Astrocyte (in vitro differentiated cells and primary cell): Measurements from ENCODE around the gene ASXL1. TPM values are rescaled to one million over a fixed set of nuclear protein-coding genes. Genes with fewer than 3 reads are reported as not detected.

Experiments used
- DNase-seq: peaks from one replicate; pipeline ENCODE4 v3.0.0-alpha.2; 2010; ENCODE audit warnings: low read depth
- FAIRE-seq: peaks from 2 replicates; lab custom pipeline; 2011; peaks lifted over from hg19 to GRCh38; lab: Jason Lieb, UNC
- H2AFZ ChIP-seq: 2 replicates; pipeline ENCODE4 v1.6.0; 2012; ENCODE audit warnings: low read depth, low read length, inconsistent platforms
- H3K27ac ChIP-seq: 2 replicates; pipeline ENCODE4 v1.5.1; 2011; ENCODE audit warnings: low read depth, low read length, inconsistent platforms
- H3K27me3 ChIP-seq: 2 replicates; pipeline ENCODE4 v1.6.0; 2011; ENCODE audit warnings: low read length, inconsistent platforms; ENCODE audit not compliant: insufficient read depth
- H3K36me3 ChIP-seq: 2 replicates; pipeline ENCODE4 v1.5.1; 2011; ENCODE audit warnings: low read length, inconsistent platforms; ENCODE audit not compliant: insufficient read depth
- H3K4me1 ChIP-seq: 2 replicates; pipeline ENCODE4 v1.5.1; 2011; ENCODE audit warnings: low read length, inconsistent platforms; ENCODE audit not compliant: insufficient read depth
- H3K4me2 ChIP-seq: 2 replicates; pipeline ENCODE4 v1.6.0; 2012; ENCODE audit warnings: low read length, inconsistent platforms
- H3K4me3 ChIP-seq: 2 replicates; pipeline ENCODE4 v1.5.1; 2011; ENCODE audit warnings: low read depth, mild to moderate bottlenecking, low read length, inconsistent platforms; ENCODE audit not compliant: insufficient read depth
- H3K79me2 ChIP-seq: 2 replicates; pipeline ENCODE4 v1.6.0; 2012; ENCODE audit warnings: mild to moderate bottlenecking, low read length, inconsistent platforms; ENCODE audit not compliant: insufficient read depth
- H3K9ac ChIP-seq: 2 replicates; pipeline ENCODE4 v1.6.0; 2012; ENCODE audit warnings: mild to moderate bottlenecking, low read length, inconsistent platforms
- H3K9me3 ChIP-seq: 2 replicates; pipeline ENCODE4 v1.5.1; 2012; ENCODE audit warnings: low read depth, mild to moderate bottlenecking, low read length, inconsistent platforms; ENCODE audit not compliant: insufficient read depth
- H4K20me1 ChIP-seq: 2 replicates; pipeline ENCODE4 v1.6.0; 2012; ENCODE audit warnings: low read length, inconsistent platforms; ENCODE audit not compliant: insufficient read depth
- H3K27ac Mint-ChIP-seq: one replicate; pipeline ENCODE4 v1.8.0; 2021; ENCODE audit warnings: mild to moderate bottlenecking, mixed read lengths; ENCODE audit not compliant: unreplicated experiment
- H3K27me3 Mint-ChIP-seq: one replicate; pipeline ENCODE4 v1.8.0; 2021; ENCODE audit warnings: low read depth, mixed read lengths; ENCODE audit not compliant: unreplicated experiment
- H3K36me3 Mint-ChIP-seq: one replicate; pipeline ENCODE4 v1.8.0; 2021; ENCODE audit warnings: low read depth, mixed read lengths; ENCODE audit not compliant: unreplicated experiment
- H3K4me1 Mint-ChIP-seq: one replicate; pipeline ENCODE4 v1.8.0; 2021; ENCODE audit warnings: low read depth, mixed read lengths; ENCODE audit not compliant: unreplicated experiment
- H3K4me3 Mint-ChIP-seq: one replicate; pipeline ENCODE4 v1.8.0; 2021; ENCODE audit warnings: mild to moderate bottlenecking, moderate library complexity, mixed read lengths; ENCODE audit not compliant: unreplicated experiment
- H3K9me3 Mint-ChIP-seq: one replicate; pipeline ENCODE4 v1.8.0; 2021; ENCODE audit warnings: mild to moderate bottlenecking, mixed read lengths; ENCODE audit not compliant: unreplicated experiment
- CTCF ChIP-seq: IDR thresholded peaks from 2 replicates; pipeline ENCODE4 v1.5.1; 2011; ENCODE audit warnings: low read depth, mild to moderate bottlenecking, inconsistent platforms, low read length, moderate library complexity; ENCODE audit not compliant: insufficient read depth
- EZH2 ChIP-seq: IDR thresholded peaks from 2 replicates; pipeline ENCODE4 v1.6.1; 2012; ENCODE audit warnings: mild to moderate bottlenecking, low read length, inconsistent platforms; ENCODE audit not compliant: insufficient read depth
- total RNA-seq: library from RNA; stranded (reverse); gene quantifications from 2 replicates; pipeline ENCODE4 v1.2.1, GENCODE V29; 2021

Gene ASXL1
- total RNA-seq, 1 donor from 2014 or later: 62.4 TPM

- FAIRE-seq: no peak
These were observed 41.5 kb upstream of the ASXL1 start for GRCh38 chr20:32316667-32317066.

GRCh38 chr20:32319100-32319499 lies 39.0 kb upstream of the ASXL1 start:
- Histone ChIP-seq H2AFZ (no peak overlapping the region), H3K4me1 (no peaks in the 10 kb centered on the region), H3K36me3 (peaks cover 2% of the 10 kb centered on the region), H3K4me3 (no peak overlapping the region), H3K9me3 (no peaks in the 10 kb centered on the region), H3K4me2 (no peak overlapping the region), H3K27me3 (no peaks in the 10 kb centered on the region), H4K20me1 (peaks cover 16% of the 10 kb centered on the region), H3K27ac (no peak overlapping the region), H3K79me2 (peaks cover 4% of the 10 kb centered on the region), H3K9ac (no peak overlapping the region)
- Mint-ChIP-seq H3K4me3 (no peak overlapping the region), H3K27ac (no peak overlapping the region), H3K9me3 (no peaks in the 10 kb centered on the region), H3K36me3 (peaks cover 26% of the 10 kb centered on the region), H3K27me3 (no peaks in the 10 kb centered on the region), H3K4me1 (no peaks in the 10 kb centered on the region)
- no peak for FAIRE-seq
- TF ChIP-seq EZH2 (no peak), CTCF (no peak)
- DNase-seq: no peak

More at GRCh38 chr20:32316667-32317066, 41.5 kb upstream of the ASXL1 start:
- H3K36me3 Mint-ChIP-seq: peaks cover 26% of the 10 kb centered on the region
- no peaks in the 10 kb centered on the region for H3K27me3 Mint-ChIP-seq
- H3K27ac ChIP-seq: no peak overlapping the region
- no peak overlapping the region for H3K27ac Mint-ChIP-seq
- peaks cover 7% of the 10 kb centered on the region for H3K36me3 ChIP-seq
- no peak overlapping the region for H2AFZ ChIP-seq
- TF ChIP-seq CTCF (no peak), EZH2 (no peak)
- no peaks in the 10 kb centered on the region for H3K4me1 ChIP-seq
- no peak for DNase-seq
- H3K9ac ChIP-seq: no peak overlapping the region
- no peaks in the 10 kb centered on the region for H3K4me1 Mint-ChIP-seq
- peaks cover 8% of the 10 kb centered on the region for H3K79me2 ChIP-seq
- no peaks in the 10 kb centered on the region for H3K9me3 Mint-ChIP-seq
- no peaks in the 10 kb centered on the region for H3K27me3 ChIP-seq
- no peak overlapping the region for H3K4me3 ChIP-seq
- H4K20me1 ChIP-seq: peaks cover 35% of the 10 kb centered on the region
- no peak overlapping the region for H3K4me2 ChIP-seq
- H3K9me3 ChIP-seq: no peaks in the 10 kb centered on the region
- no peak overlapping the region for H3K4me3 Mint-ChIP-seq

- peaks cover 2% of the 10 kb centered on the region for H3K36me3 ChIP-seq
- Mint-ChIP-seq H3K27me3 (no peaks in the 10 kb centered on the region), H3K36me3 (peaks cover 19% of the 10 kb centered on the region), H3K27ac (no peak overlapping the region), H3K9me3 (no peaks in the 10 kb centered on the region), H3K4me1 (no peaks in the 10 kb centered on the region), H3K4me3 (no peak overlapping the region)
- H2AFZ ChIP-seq: no peak overlapping the region
- no peak overlapping the region for H3K4me2 ChIP-seq
- no peaks in the 10 kb centered on the region for H3K4me1 ChIP-seq
- TF ChIP-seq CTCF: no peak
- H3K9me3 ChIP-seq: no peaks in the 10 kb centered on the region
- H3K9ac ChIP-seq: no peak overlapping the region
- no peaks in the 10 kb centered on the region for H3K27me3 ChIP-seq
- no peak overlapping the region for H3K4me3 ChIP-seq
- no peak overlapping the region for H3K27ac ChIP-seq
- no peak for FAIRE-seq
- DNase-seq: no peak
- peaks cover 9% of the 10 kb centered on the region for H4K20me1 ChIP-seq
- H3K79me2 ChIP-seq: no peaks in the 10 kb centered on the region
These were observed 37.8 kb upstream of the ASXL1 start for GRCh38 chr20:32320305-32320704.
